Measurements from ENCODE around the gene PTPRF. TPM values are rescaled to one million over a fixed set of nuclear protein-coding genes. Genes with fewer than 3 reads are reported as not detected.

Gene PTPRF
- total RNA-seq, 1 experiment from 2014 or later = 31.1 TPM

DNA sequence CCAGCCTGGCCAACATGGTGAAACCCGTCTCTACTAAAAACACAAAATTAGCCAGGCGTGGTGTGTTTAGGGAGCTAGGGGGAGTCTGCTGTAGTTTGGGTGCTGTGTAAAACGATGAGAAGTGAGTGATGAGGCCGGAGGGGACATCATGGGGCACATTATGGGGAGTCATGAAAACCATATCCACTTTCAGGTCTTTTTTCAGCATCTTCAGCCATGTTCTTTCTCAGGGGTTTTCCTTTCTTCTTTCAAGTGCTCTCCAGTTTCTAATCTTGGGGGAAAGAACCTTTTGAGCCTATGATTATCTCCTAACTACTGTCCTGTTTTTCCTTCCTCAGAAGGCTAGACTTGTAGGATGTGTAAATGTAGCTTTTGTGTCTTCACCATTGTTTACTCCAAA lies 133.7 kb downstream of the PTPRF start:
- DNase-seq (ENCODE audit: low read depth) = no peak

- peak; percentile 39 for DNase-seq (ENCODE audit: low read depth)
Measured at GRCh38 chr1:43666608-43667007, 135.9 kb downstream of the PTPRF start.

- DNase-seq (ENCODE audit: low read depth) = peak; percentile 45
Measured at GRCh38 chr1:43668956-43669355, 138.3 kb downstream of the PTPRF start.

GRCh38 chr1:43669878-43670277 lies 139.2 kb downstream of the PTPRF start:
- no peak for DNase-seq (ENCODE audit: low read depth)

GRCh38 chr1:43671193-43671592 lies 140.5 kb downstream of the PTPRF start:
- no peak for DNase-seq (ENCODE audit: low read depth)

- DNase-seq (ENCODE audit: low read depth) = peak; percentile 38
Measured at GRCh38 chr1:43671626-43672330, 141.1 kb downstream of the PTPRF start.

- DNase-seq (ENCODE audit: low read depth) = no peak
Measured at GRCh38 chr1:43673261-43673660, 142.6 kb downstream of the PTPRF start.

Other genes starting within 250 kb of the PTPRF start
- gene C1orf210, start 245.3 kb upstream of the PTPRF start, total RNA-seq (2014; rRNA removed; shearing (Covaris generic)) = not detected in 2 replicates
- gene TIE1, start 229.9 kb upstream of the PTPRF start, total RNA-seq (2014; rRNA removed; shearing (Covaris generic)) = 2.0 and 3.3 TPM in 2 replicates
- gene MPL, start 193.1 kb upstream of the PTPRF start, total RNA-seq (2014; rRNA removed; shearing (Covaris generic)) = not detected in 2 replicates
- 273 and 274 TPM in 2 replicates for gene CDC20, start 171.9 kb upstream of the PTPRF start, total RNA-seq (2014; rRNA removed; shearing (Covaris generic))
- 152 and 164 TPM in 2 replicates for gene ELOVL1, start 162.9 kb upstream of the PTPRF start, total RNA-seq (2014; rRNA removed; shearing (Covaris generic))
- 113 and 121 TPM in 2 replicates for gene MED8, start 141.1 kb upstream of the PTPRF start, total RNA-seq (2014; rRNA removed; shearing (Covaris generic))
- gene SZT2, start 141.0 kb upstream of the PTPRF start, total RNA-seq (2014; rRNA removed; shearing (Covaris generic)) = 9.4 and 15.2 TPM in 2 replicates
- 43.7 and 50.9 TPM in 2 replicates for gene HYI, start 77.0 kb upstream of the PTPRF start, total RNA-seq (2014; rRNA removed; shearing (Covaris generic))
- gene KDM4A, start 119.3 kb downstream of the PTPRF start, total RNA-seq (2014; rRNA removed; shearing (Covaris generic)) = 20.1 and 28.4 TPM in 2 replicates
- gene ST3GAL3, start 176.7 kb downstream of the PTPRF start, total RNA-seq (2014; rRNA removed; shearing (Covaris generic)) = 15.0 and 24.2 TPM in 2 replicates

All from M059J (cell line).